T-cell (primary cell): Measurements from ENCODE around the gene SLC6A6. TPM values are rescaled to one million over a fixed set of nuclear protein-coding genes. Genes with fewer than 3 reads are reported as not detected.

Experiments used
- ATAC-seq, 4 experiments: fragments of 200-7000 bp in 3 of 4; fragments of 150-1000 bp in 1 of 4; cut with Tn5 transposase; replicated peaks in 1 of 4; 1 replicate in 3 of 4; 2 replicates in 1 of 4; pipeline ENCODE4 v1.10.0; 2021; ENCODE audit warnings: moderate library complexity in 3 of 4, mild to moderate bottlenecking in 2 of 4, moderate number of reproducible peaks in 1 of 4
- CTCF ChIA-PET, 2 donors: fragments of 300-600 bp; sonication (Branson Sonifier 250); formaldehyde crosslinking; loops; one replicate each; lab custom pipeline; 2022; ENCODE audit warnings: antibody characterized with exemption in 2 of 2; lab: Charles Lee
- POLR2A ChIA-PET, 2 donors: fragments of 300-600 bp; sonication (Branson Sonifier 250); formaldehyde crosslinking; loops; one replicate each; lab custom pipeline; 2022; ENCODE audit warnings: antibody characterized with exemption in 2 of 2; lab: Charles Lee
- DNase-seq, 35 experiments: peaks; one replicate each; pipeline versions ENCODE4 v3.0.0 to v3.0.0-alpha.2; 2013 to 2023
- H3K27ac ChIP-seq: one replicate; pipeline ENCODE4 v1.5.1; 2013; ENCODE audit warnings: low read length
- H3K27me3 ChIP-seq, 2 experiments: replicated peaks in 1 of 2; 1 replicate in 1 of 2; 2 replicates in 1 of 2; pipeline versions ENCODE4 v1.6.1 to v1.7.0; 2013; ENCODE audit warnings: low read length in 1 of 2, mixed read lengths in 1 of 2; ENCODE audit not compliant: control insufficient read depth in 2 of 2, insufficient read depth in 2 of 2; ENCODE audit errors: extremely low read depth in 1 of 2
- H3K36me3 ChIP-seq, 2 donors: 1 replicate in 1 of 2; 2 replicates in 1 of 2; pipeline versions ENCODE4 v1.6.1 to v1.7.0; 2013; ENCODE audit warnings: low read length in 1 of 2; ENCODE audit not compliant: control insufficient read depth in 2 of 2, insufficient read depth in 1 of 2; ENCODE audit errors: extremely low read depth in 1 of 2
- H3K4me1 ChIP-seq, 2 experiments: 1 replicate in 1 of 2; 2 replicates in 1 of 2; pipeline versions ENCODE4 v1.6.1 to v1.7.0; 2013; ENCODE audit warnings: low read length in 2 of 2, mixed read lengths in 1 of 2; ENCODE audit not compliant: insufficient read depth in 2 of 2, control insufficient read depth in 1 of 2; ENCODE audit errors: extremely low read depth in 1 of 2
- H3K4me3 ChIP-seq, 2 donors: 1 replicate in 1 of 2; 2 replicates in 1 of 2; pipeline versions ENCODE4 v1.5.1 to v1.7.0; 2013; ENCODE audit warnings: mild to moderate bottlenecking in 2 of 2, low read length in 1 of 2, moderate library complexity in 1 of 2; ENCODE audit not compliant: control insufficient read depth in 1 of 2; ENCODE audit errors: extremely low read depth in 1 of 2
- H3K9me3 ChIP-seq: 2 replicates; pipeline ENCODE4 v1.7.0; 2013
- H3K27ac Mint-ChIP-seq, 2 donors: one replicate each; pipeline ENCODE4 v1.8.0; 2020 to 2021; ENCODE audit warnings: mild to moderate bottlenecking in 2 of 2, mixed read lengths in 2 of 2
- H3K27me3 Mint-ChIP-seq, 2 donors: one replicate each; pipeline ENCODE4 v1.8.0; 2021 to 2022; ENCODE audit warnings: mixed read lengths in 2 of 2
- H3K36me3 Mint-ChIP-seq: one replicate; pipeline ENCODE4 v1.8.0; 2021; ENCODE audit warnings: mixed read lengths
- H3K4me1 Mint-ChIP-seq, 3 donors: one replicate each; pipeline ENCODE4 v1.8.0; 2020 to 2022; ENCODE audit warnings: mixed read lengths in 3 of 3, mild to moderate bottlenecking in 1 of 3
- H3K4me3 Mint-ChIP-seq, 3 donors: one replicate each; pipeline ENCODE4 v1.8.0; 2020 to 2022; ENCODE audit warnings: mild to moderate bottlenecking in 3 of 3, mixed read lengths in 3 of 3, moderate library complexity in 3 of 3
- H3K9me3 Mint-ChIP-seq, 3 donors: one replicate each; pipeline ENCODE4 v1.8.0; 2020 to 2022; ENCODE audit warnings: mixed read lengths in 3 of 3
- WGBS: methylation state at CpG from one replicate; pipeline ENCODE4 v1.1.5; 2013; ENCODE audit warnings: missing lambda C conversion rate; ENCODE audit not compliant: insufficient coverage; 5-methylcytosine and 5-hydroxymethylcytosine counted together
- total RNA-seq, 35 experiments: library from RNA in 6 of 35; stranded (reverse) in 6 of 35; fragments of 120-200 nt in 1 of 35; gene quantifications; one replicate each; pipeline versions ENCODE4 v1.2.1 to v1.2.4 and lab custom pipeline; 2013 to 2026

SLC6A6 gene
- total RNA-seq, 5 donors from 2014 or later (not counting 1 experiment from before 2014, with no cell fraction given) = 49.3 to 72.5 (median 63.6) TPM

DNA sequence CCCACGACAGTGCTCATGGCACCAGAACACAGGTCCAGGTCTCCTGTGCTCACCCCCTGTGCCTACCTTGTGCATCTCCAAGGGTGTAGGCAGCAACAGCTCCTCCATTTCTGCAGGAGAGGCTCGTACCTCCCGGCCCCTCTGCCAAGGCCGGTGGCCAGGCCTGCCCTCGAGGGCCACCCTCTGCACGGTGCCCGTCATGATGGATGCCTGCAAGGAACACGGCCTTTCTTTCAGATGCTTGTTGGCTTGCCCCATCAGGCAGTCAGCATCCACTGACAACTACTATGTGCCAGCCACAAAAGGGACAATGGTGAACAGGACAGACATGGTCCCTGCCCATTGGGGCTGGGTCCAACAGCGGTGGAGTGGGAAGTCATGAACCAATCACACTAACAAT is 93.9 kb downstream of the SLC6A6 start:
- 90% methylated on average over 9 of the region's 9 CpGs for whole genome bisulfite sequencing
- H3K27me3 Mint-ChIP-seq = peaks cover 2 to 4% of the 10 kb centered on the region in 2 donors
- peaks cover under 1% of the 10 kb centered on the region for H3K36me3 Mint-ChIP-seq
- H3K9me3 Mint-ChIP-seq = peaks cover 0 to 6% (median 4%) of the 10 kb centered on the region in 3 donors
- no peak overlapping the region for H3K27ac Mint-ChIP-seq
- H3K9me3 ChIP-seq = no peaks in the 10 kb centered on the region
- no peaks in the 10 kb centered on the region for H3K4me1 ChIP-seq
- ChIA-PET CTCF (no interaction called here), POLR2A (no interaction called here)
- DNase-seq = no peak
- no peak overlapping the region for H3K4me3 Mint-ChIP-seq
- H3K36me3 ChIP-seq = no peaks in the 10 kb centered on the region
- H3K27me3 ChIP-seq = peaks cover 0 to 10% of the 10 kb centered on the region in 2 experiments
- no peak overlapping the region for H3K27ac ChIP-seq
- no peaks in the 10 kb centered on the region for H3K4me1 Mint-ChIP-seq
- no peak overlapping the region for H3K4me3 ChIP-seq
- ATAC-seq = no peak

DNA sequence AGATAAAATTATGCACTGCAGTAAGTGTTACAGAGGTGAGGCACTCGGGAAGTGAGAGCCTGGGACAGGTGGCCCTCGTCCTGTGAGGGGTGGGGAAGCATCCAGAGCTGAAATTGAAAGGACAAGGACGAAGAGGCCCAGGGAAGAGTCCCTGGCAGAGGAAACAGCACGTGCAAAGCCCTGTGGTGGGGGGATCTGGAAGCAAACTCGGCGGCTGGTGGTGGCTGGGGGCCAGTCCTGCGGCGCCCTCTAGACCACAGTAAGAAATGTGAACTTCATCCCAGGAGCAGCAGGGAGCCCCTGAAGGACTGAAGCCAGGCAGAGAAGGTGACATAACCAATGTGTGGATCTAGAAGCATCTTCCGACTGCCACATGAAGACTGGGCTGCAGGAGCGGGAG is 94.9 kb downstream of the SLC6A6 start:
- H3K9me3 ChIP-seq = no peaks in the 10 kb centered on the region
- H3K27ac ChIP-seq = no peak overlapping the region
- peaks cover 0 to 10% of the 10 kb centered on the region in 2 experiments for H3K27me3 ChIP-seq
- Mint-ChIP-seq H3K27ac (no peak overlapping the region), H3K9me3 (peaks cover 2 to 13% (median 4%) of the 10 kb centered on the region in 3 donors), H3K36me3 (no peaks in the 10 kb centered on the region), H3K27me3 (peaks cover 2 to 4% of the 10 kb centered on the region in 2 donors), H3K4me1 (no peaks in the 10 kb centered on the region), H3K4me3 (no peak overlapping the region)
- WGBS = 69% methylated on average over 9 of the region's 10 CpGs
- CTCF ChIA-PET = no interaction called here
- POLR2A ChIA-PET = no interaction called here
- no peak for ATAC-seq
- no peak for DNase-seq
- no peaks in the 10 kb centered on the region for H3K4me1 ChIP-seq
- no peaks in the 10 kb centered on the region for H3K36me3 ChIP-seq
- no peak overlapping the region for H3K4me3 ChIP-seq

DNA sequence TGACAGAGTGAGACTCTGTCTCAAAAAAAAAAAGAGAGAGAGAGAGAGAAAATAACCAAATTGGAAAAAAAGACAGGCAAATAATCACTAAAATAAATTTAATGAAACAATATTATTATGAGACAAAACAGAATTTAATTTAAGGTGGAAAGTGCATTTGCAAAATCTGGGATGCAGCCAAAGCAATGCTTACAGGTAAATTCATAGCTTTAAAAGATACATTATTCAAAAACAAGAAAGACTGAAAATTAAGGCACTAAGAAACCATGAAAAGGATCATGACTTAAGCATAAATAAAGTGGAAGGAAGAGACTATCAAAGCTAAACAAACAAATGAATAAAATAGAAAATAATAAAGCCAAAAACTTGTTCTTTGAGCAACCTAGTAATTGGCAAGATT is 100.1 kb downstream of the SLC6A6 start:
- no peaks in the 10 kb centered on the region for H3K9me3 ChIP-seq
- no peaks in the 10 kb centered on the region for H3K36me3 Mint-ChIP-seq
- CTCF ChIA-PET = no interaction called here
- no peak overlapping the region for H3K4me3 ChIP-seq
- no peaks in the 10 kb centered on the region for H3K4me1 Mint-ChIP-seq
- no peak overlapping the region for H3K27ac Mint-ChIP-seq
- H3K27ac ChIP-seq = no peak overlapping the region
- H3K27me3 ChIP-seq = peaks cover 0 to 23% of the 10 kb centered on the region in 2 experiments
- no peak overlapping the region for H3K4me3 Mint-ChIP-seq
- DNase-seq (no peak), ATAC-seq (no peak)
- H3K27me3 Mint-ChIP-seq = peaks cover 9 to 10% of the 10 kb centered on the region in 2 donors
- no peaks in the 10 kb centered on the region for H3K4me1 ChIP-seq
- peaks cover 11 to 24% (median 14%) of the 10 kb centered on the region in 3 donors for H3K9me3 Mint-ChIP-seq
- no peaks in the 10 kb centered on the region for H3K36me3 ChIP-seq
- POLR2A ChIA-PET = no interaction called here

DNA sequence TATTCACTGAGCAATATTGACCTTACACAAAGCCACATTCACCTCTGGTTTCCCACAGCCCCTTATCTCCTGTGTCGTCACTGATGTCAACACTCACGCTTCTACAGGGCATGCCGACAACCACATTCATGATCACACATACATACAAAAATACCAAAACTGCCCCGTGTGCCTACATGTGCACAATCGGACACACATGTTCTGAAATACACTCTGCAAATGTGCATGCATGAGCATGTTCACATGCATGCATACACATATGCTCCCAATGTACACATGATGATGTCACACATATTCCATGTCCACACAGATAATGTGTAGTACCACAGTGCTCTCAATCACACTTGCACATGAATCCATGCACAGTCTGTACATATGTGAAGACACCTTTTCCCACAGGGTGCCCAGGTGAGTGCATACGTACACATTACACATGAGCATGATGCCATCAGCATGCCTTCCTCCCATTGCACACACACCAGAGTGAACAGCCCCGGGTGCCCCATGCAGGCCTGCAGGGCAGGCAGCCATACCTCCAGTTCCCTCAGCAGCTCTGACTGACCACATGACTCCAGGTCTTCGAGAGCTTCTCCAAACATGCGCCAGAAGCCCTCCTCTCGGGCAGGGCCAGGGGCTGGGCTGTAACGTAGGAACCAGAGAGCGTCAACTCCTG is 100.8 kb downstream of the SLC6A6 start:
- H3K27me3 Mint-ChIP-seq = peaks cover 9 to 10% of the 10 kb centered on the region in 2 donors
- H3K4me1 Mint-ChIP-seq = peaks cover 0 to under 1% (median 0%) of the 10 kb centered on the region in 3 donors
- peaks cover 11 to 24% (median 14%) of the 10 kb centered on the region in 3 donors for H3K9me3 Mint-ChIP-seq
- no peaks in the 10 kb centered on the region for H3K9me3 ChIP-seq
- ATAC-seq (no peak), DNase-seq (no peak)
- ChIA-PET POLR2A (no interaction called here), CTCF (no interaction called here)
- H3K4me3 ChIP-seq = no peak overlapping the region
- no peak overlapping the region for H3K27ac Mint-ChIP-seq
- no peak overlapping the region for H3K4me3 Mint-ChIP-seq
- no peak overlapping the region for H3K27ac ChIP-seq
- no peaks in the 10 kb centered on the region for H3K4me1 ChIP-seq
- 94% methylated on average over 7 of the region's 12 CpGs for WGBS
- H3K36me3 Mint-ChIP-seq = no peaks in the 10 kb centered on the region
- H3K36me3 ChIP-seq = no peaks in the 10 kb centered on the region
- peaks cover 0 to 24% of the 10 kb centered on the region in 2 experiments for H3K27me3 ChIP-seq

DNA sequence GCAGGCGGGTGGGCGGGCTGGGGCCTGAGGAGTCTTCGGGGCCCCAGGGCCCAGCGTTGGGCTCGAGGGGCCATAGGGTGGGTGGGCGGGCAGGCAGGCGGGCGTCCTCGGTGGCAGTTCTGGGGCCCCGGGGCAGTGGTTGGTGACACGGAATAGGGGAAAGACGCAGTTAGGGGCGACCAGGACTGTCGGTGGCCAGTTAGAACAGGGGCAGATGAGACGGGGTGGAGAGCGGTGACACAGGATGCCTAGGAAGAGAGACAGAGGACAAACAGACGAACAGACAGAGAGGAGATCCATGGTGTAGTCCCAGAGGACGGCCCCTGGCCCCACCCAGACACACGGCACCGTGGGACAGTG is 101.3 kb downstream of the SLC6A6 start:
- H3K9me3 ChIP-seq = no peaks in the 10 kb centered on the region
- ChIA-PET CTCF (no interaction called here), POLR2A (no interaction called here)
- no peak overlapping the region for H3K4me3 Mint-ChIP-seq
- ATAC-seq (no peak), DNase-seq (no peak)
- no peaks in the 10 kb centered on the region for H3K36me3 Mint-ChIP-seq
- H3K9me3 Mint-ChIP-seq = peaks cover 11 to 24% (median 14%) of the 10 kb centered on the region in 3 donors
- WGBS = 92% methylated on average over 15 of the region's 20 CpGs
- H3K27me3 Mint-ChIP-seq = peaks cover 7 to 9% of the 10 kb centered on the region in 2 donors
- H3K27me3 ChIP-seq = peaks cover 0 to 24% of the 10 kb centered on the region in 2 experiments
- no peak overlapping the region for H3K27ac Mint-ChIP-seq
- H3K4me3 ChIP-seq = no peak overlapping the region
- H3K4me1 ChIP-seq = peaks cover 0 to under 1% of the 10 kb centered on the region in 2 experiments
- peaks cover 0 to 5% (median under 1%) of the 10 kb centered on the region in 3 donors for H3K4me1 Mint-ChIP-seq
- no peak overlapping the region for H3K27ac ChIP-seq
- H3K36me3 ChIP-seq = no peaks in the 10 kb centered on the region

DNA sequence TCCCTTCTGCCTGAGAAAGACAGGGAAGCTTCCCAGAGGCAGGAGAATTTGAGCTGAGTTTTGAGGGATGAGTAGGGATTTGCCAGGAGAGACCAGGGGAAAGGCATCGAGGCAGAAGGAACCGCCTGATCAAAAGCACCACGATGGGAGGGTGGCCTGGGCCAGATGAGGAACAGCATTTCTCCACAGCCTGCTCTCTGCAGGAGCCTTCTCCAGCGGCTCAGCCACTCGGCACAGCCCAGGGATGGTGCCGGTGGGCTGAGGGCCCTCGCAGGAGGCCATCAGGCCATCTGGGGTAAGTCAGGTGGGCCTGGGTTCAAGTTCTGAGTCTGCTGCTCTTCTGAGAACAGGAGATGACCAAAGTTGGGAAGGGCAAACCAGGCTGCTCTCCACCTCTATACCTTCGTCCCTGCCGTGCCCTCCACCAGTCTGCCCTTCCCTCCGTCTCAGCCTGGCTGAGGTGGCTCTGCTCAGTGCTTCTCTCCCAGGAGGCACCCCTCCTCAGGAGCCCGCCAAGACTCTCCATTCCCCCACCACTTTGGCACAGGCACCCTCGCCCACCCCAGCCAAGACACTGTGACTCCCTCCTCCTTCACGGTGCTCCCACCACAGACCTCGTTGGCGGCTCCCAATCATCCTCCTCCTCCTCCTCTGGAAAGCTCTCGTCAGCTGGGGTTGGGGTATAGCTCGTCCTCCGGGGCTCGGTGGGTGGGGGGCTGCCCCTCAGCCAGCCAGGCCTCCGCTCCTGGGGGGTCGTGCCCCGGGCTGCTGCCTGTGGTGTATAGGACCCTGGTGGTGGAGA is 102.8 kb downstream of the SLC6A6 start:
- H3K4me3 Mint-ChIP-seq = no peak overlapping the region
- peaks cover 6 to 9% of the 10 kb centered on the region in 2 donors for H3K27me3 Mint-ChIP-seq
- Histone ChIP-seq H3K4me3 (no peak overlapping the region), H3K36me3 (no peaks in the 10 kb centered on the region), H3K4me1 (peaks cover 0 to 6% of the 10 kb centered on the region in 2 experiments), H3K9me3 (no peaks in the 10 kb centered on the region), H3K27me3 (peaks cover 0 to 31% of the 10 kb centered on the region in 2 experiments), H3K27ac (no peak overlapping the region)
- H3K9me3 Mint-ChIP-seq = peaks cover 11 to 24% (median 14%) of the 10 kb centered on the region in 3 donors
- H3K36me3 Mint-ChIP-seq = no peaks in the 10 kb centered on the region
- no peak overlapping the region for H3K27ac Mint-ChIP-seq
- DNase-seq = no peak
- H3K4me1 Mint-ChIP-seq = peaks cover 2 to 6% (median 5%) of the 10 kb centered on the region in 3 donors
- no peak for ATAC-seq
- CTCF ChIA-PET = no interaction called here
- POLR2A ChIA-PET = no interaction called here
- WGBS = 75% methylated on average over 16 of the region's 22 CpGs
